Bronchial epithelial cell (primary cell): Measurements from ENCODE around the gene CASK. TPM values are rescaled to one million over a fixed set of nuclear protein-coding genes. Genes with fewer than 3 reads are reported as not detected.

Experiments
- DNase-seq: peaks from one replicate; pipeline ENCODE4 v3.0.0-alpha.2; 2010; ENCODE audit warnings: low read depth
- FAIRE-seq: peaks from 2 replicates; lab custom pipeline; 2011; peaks lifted over from hg19 to GRCh38; lab: Jason Lieb, UNC
- H3K27me3 ChIP-seq: 2 replicates; pipeline ENCODE4 v1.5.1; 2011; ENCODE audit warnings: low read length; ENCODE audit not compliant: control insufficient read depth, insufficient read depth
- H3K36me3 ChIP-seq: 2 replicates; pipeline ENCODE4 v1.5.1; 2011; ENCODE audit warnings: low read length; ENCODE audit not compliant: control insufficient read depth, insufficient read depth
- H3K4me3 ChIP-seq: 2 replicates; pipeline ENCODE4 v1.5.1; 2011; ENCODE audit warnings: mild to moderate bottlenecking, low read depth, low read length, control low read depth
- CTCF ChIP-seq: IDR thresholded peaks from 2 replicates; pipeline ENCODE4 v1.5.1; 2011; ENCODE audit warnings: mild to moderate bottlenecking, moderate library complexity, low read length, control low read depth, inconsistent platforms; ENCODE audit not compliant: insufficient read depth, severe bottlenecking
- total RNA-seq: library from RNA; depleted of rRNA; stranded (reverse); fragments of >200 nt; gene quantifications from 2 replicates; pipeline ENCODE4 v1.2.1, GENCODE V29; 2014

CASK gene
- total RNA-seq, 1 donor from 2014 or later: 141 TPM

- Histone ChIP-seq H3K27me3 (peaks cover 2% of the 10 kb centered on the region), H3K4me3 (no peak overlapping the region), H3K36me3 (no peaks in the 10 kb centered on the region)
- DNase-seq (no peak), FAIRE-seq (no peak)
- TF ChIP-seq CTCF: no peak
Measured at GRCh38 chrX:41933546-41933945, 10.2 kb upstream of the CASK start.

- FAIRE-seq: no peak
Measured at GRCh38 chrX:41932885-41933284, 9.5 kb upstream of the CASK start.

GRCh38 chrX:41931591-41931990, 8.2 kb upstream of the CASK start:
- Histone ChIP-seq H3K36me3 (no peaks in the 10 kb centered on the region), H3K27me3 (peaks cover 2% of the 10 kb centered on the region), H3K4me3 (no peak overlapping the region)
- TF ChIP-seq CTCF: no peak
- no peak for FAIRE-seq
- peak; percentile 33 for DNase-seq

More at GRCh38 chrX:41932885-41933284, 9.5 kb upstream of the CASK start:
- no peak for DNase-seq
- no peak overlapping the region for H3K4me3 ChIP-seq
- TF ChIP-seq CTCF: no peak
- H3K36me3 ChIP-seq: no peaks in the 10 kb centered on the region
- H3K27me3 ChIP-seq: peaks cover 2% of the 10 kb centered on the region

GRCh38 chrX:41923978-41924683, 777 bp upstream of the CASK start:
- no peaks in the 10 kb centered on the region for H3K27me3 ChIP-seq
- peak overlapping the region; percentile 57 for H3K4me3 ChIP-seq
- DNase-seq (peak; percentile 74), FAIRE-seq (no peak)
- TF ChIP-seq CTCF: peak; percentile 2
- H3K36me3 ChIP-seq: no peaks in the 10 kb centered on the region

GRCh38 chrX:41922431-41923151, 763 bp downstream of the CASK start:
- DNase-seq (no peak), FAIRE-seq (no peak)
- Histone ChIP-seq H3K27me3 (no peaks in the 10 kb centered on the region), H3K4me3 (peak overlapping the region; percentile 76), H3K36me3 (no peaks in the 10 kb centered on the region)
- peak; percentile 11 for TF ChIP-seq CTCF
